MM.1S (cell line): ENCODE results near the gene MRPS15.

Experiments
- CTCF ChIP-seq: fragments of 300-600 bp; sonication (generic); IDR thresholded peaks from 2 replicates; pipeline ENCODE4 v1.5.1; 2016; ENCODE audit warnings: antibody characterized with exemption, low read length, mixed read lengths
- EZH2 ChIP-seq: fragments of 300-600 bp; sonication (generic); optimal IDR thresholded peaks from 2 replicates; pipeline ENCODE3; 2017; ENCODE audit warnings: low read depth, mild to moderate bottlenecking, antibody characterized with exemption, low read length, mixed read lengths
- EZH2phosphoT487 ChIP-seq: fragments of 300-600 bp; sonication (generic); IDR thresholded peaks from 2 replicates; pipeline ENCODE4 v1.6.1; 2018; ENCODE audit warnings: antibody characterized with exemption, low read length

GRCh38 chr1:36406440-36406839 is 57.7 kb downstream of the MRPS15 start:
- TF ChIP-seq CTCF (no peak), EZH2phosphoT487 (no peak), EZH2 (no peak)
